ENCODE results near the gene RECK. TPM values are rescaled to one million over a fixed set of nuclear protein-coding genes. Genes with fewer than 3 reads are reported as not detected.

The RECK gene
- 117 and 126 TPM in 2 replicates for total RNA-seq

GRCh38 chr9:36036780-36037548 is at the start of gene RECK:
RECK (plus strand) TSS chr9:36036913; CDS start chr9:36036999, 86 bp downstream.

GRCh38 chr9:36136272-36136893 is 99.7 kb downstream of the RECK start, which contains the start of gene GLIPR2:
GLIPR2 (plus strand) TSS chr9:36136733; CDS start chr9:36136779, 46 bp downstream.

GRCh38 chr9:36169166-36169565 is 132.5 kb downstream of the RECK start, which contains the start of gene CCIN:
CCIN (plus strand) TSS chr9:36169388; CDS start chr9:36169503, 115 bp downstream.

Small RNA genes lying within 50 kb of the gene (small RNA-seq; reads per million reads assigned to genes)
- not detected for gene RF02275

Other genes with a start within 250 kb of the RECK start
- gene NPR2, start 245.3 kb upstream of the RECK start, total RNA-seq: 29.2 and 38.3 TPM in 2 replicates
- 0.52 and 1.2 TPM in 2 replicates for gene SPAG8, start 224.7 kb upstream of the RECK start, total RNA-seq
- gene HINT2, start 221.9 kb upstream of the RECK start, total RNA-seq: 15.3 and 19.1 TPM in 2 replicates
- not detected in 2 replicates for gene FAM221B, start 208.2 kb upstream of the RECK start, total RNA-seq
- gene TMEM8B, start 207.7 kb upstream of the RECK start, total RNA-seq: 4.4 and 4.5 TPM in 2 replicates
- gene OR13J1, start 166.5 kb upstream of the RECK start, total RNA-seq: not detected in 2 replicates
- 4.7 and 5.9 TPM in 2 replicates for gene HRCT1, start 130.7 kb upstream of the RECK start, total RNA-seq
- 0.26 and 0.54 TPM in 2 replicates for gene SPAAR, start 127.4 kb upstream of the RECK start, total RNA-seq
- gene OR2S2, start 78.8 kb upstream of the RECK start, total RNA-seq: 0.39 and 0.43 TPM in 2 replicates
- gene GLIPR2, start 99.8 kb downstream of the RECK start, total RNA-seq: 15.7 and 16.4 TPM in 2 replicates
- under 0.01 and 0.32 TPM in 2 replicates for gene CCIN, start 132.5 kb downstream of the RECK start, total RNA-seq
- 236 and 241 TPM in 2 replicates for gene CLTA, start 154.0 kb downstream of the RECK start, total RNA-seq
- gene GNE, start 221.5 kb downstream of the RECK start, total RNA-seq: 18.4 and 22.6 TPM in 2 replicates